Thyroid gland (tissue), 4 donors: ENCODE measurements around the gene TFCP2L1.

ENCODE experiments used
- POLR2A ChIP-seq, 2 donors: fragments of 450-650 bp; IDR thresholded peaks; one replicate each; pipeline ENCODE4 v1.6.1; 2017; ENCODE audit warnings: antibody characterized with exemption in 2 of 2, mild to moderate bottlenecking in 2 of 2, moderate library complexity in 1 of 2
- TF ChIP-seq, protein P1 (sequence below), 6 experiments: fragments of 200-600 bp in 3 of 6; fragments of 450-650 bp in 3 of 6; sonication (generic) in 3 of 6; IDR thresholded peaks; one replicate each; pipeline ENCODE4 v1.5.1; 2016 to 2019; ENCODE audit warnings: antibody characterized with exemption in 6 of 6, mild to moderate bottlenecking in 2 of 6, inconsistent platforms in 1 of 6, moderate library complexity in 1 of 6

DNA sequence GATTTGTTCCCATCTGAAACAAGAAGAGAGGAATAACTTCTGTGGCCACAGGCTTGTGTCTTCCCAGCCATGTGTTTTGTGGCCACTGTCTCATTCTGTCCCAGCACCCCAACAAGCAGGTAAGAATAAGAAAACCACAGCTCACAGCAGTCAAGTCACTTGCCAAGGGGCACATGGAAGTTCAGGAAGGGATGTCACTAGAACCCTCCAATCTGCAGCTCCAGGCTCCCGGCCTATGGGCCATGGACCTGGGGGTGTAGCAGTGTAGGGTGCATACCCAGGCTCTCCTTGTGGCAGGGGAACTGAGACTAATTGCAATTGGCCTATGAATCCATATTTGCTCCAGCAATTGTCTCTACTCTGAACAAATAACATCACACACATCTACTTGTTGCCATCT lies 112.5 kb downstream of the TFCP2L1 start:
- TF ChIP-seq, protein P1, sequence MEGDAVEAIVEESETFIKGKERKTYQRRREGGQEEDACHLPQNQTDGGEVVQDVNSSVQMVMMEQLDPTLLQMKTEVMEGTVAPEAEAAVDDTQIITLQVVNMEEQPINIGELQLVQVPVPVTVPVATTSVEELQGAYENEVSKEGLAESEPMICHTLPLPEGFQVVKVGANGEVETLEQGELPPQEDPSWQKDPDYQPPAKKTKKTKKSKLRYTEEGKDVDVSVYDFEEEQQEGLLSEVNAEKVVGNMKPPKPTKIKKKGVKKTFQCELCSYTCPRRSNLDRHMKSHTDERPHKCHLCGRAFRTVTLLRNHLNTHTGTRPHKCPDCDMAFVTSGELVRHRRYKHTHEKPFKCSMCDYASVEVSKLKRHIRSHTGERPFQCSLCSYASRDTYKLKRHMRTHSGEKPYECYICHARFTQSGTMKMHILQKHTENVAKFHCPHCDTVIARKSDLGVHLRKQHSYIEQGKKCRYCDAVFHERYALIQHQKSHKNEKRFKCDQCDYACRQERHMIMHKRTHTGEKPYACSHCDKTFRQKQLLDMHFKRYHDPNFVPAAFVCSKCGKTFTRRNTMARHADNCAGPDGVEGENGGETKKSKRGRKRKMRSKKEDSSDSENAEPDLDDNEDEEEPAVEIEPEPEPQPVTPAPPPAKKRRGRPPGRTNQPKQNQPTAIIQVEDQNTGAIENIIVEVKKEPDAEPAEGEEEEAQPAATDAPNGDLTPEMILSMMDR (IDR thresholded peaks at IDR 0.05), result no peak
- no peak for TF ChIP-seq POLR2A (IDR thresholded peaks at IDR 0.05)
